Epidermal melanocyte (primary cell): Measurements from ENCODE around the gene SYF2.
A peak's percentile ranks its signal among the peaks of the same experiment; 100 is the strongest.
"Not testable (repeated sequence)": the region's sequence is repeated elsewhere in the genome, so short reads cannot be mapped to it uniquely, and the experiment has no call there.

Experiments
- DNase-seq: peaks from one replicate; pipeline ENCODE4 v3.0.0; 2011; ENCODE audit warnings: low spot score; ENCODE audit not compliant: insufficient read length

SYF2 gene

GRCh38 chr1:25232027-25232865, at the start of gene SYF2:
TSS of gene SYF2 (minus strand) at chr1:25232502. CDS start at chr1:25232467, 35 bp downstream.
- DNase-seq: peak; percentile 87

DNA sequence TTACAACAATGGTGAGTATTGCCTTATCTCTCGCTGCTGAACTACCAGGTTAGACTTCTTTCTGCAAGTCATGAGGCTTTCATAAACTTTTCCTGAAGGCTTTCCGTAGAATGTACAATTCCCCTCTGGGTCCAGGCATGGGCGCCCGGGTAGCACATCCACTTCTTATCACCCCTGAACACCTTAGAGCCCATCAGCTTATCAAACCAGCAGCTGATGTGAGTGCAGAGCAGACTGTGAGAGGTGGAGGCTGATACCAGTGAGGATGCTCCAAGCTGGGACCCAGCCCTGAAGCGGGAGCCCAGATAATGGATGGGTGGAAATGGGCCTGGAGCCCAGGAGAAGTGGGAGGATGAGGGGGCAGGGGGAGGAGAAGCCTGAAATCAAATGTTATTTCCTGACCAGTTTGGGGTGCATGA, 47.4 kb upstream of the SYF2 start:
- DNase-seq: not testable (repeated sequence)

DNA sequence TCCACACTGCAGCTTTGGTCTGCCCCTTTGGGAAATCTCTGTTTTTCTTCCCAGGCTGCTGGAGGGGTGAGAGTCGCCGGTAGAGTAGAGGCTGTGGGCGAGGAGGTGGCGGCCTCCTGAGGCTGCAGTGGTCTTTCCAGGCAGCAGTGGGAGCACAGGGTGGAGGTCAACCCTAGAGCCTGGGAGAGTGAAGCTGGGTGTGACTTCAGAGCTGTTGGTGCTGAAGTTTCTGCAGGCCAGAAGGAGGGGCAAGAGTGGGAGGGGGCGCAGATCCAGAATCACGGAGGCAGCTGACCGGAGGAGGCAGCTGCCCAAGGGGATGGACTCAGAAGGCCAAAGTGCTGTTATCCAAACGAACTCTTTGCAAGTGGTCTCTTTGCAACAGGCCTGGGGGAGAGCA, 46.5 kb upstream of the SYF2 start:
- not testable (repeated sequence) for DNase-seq

DNA sequence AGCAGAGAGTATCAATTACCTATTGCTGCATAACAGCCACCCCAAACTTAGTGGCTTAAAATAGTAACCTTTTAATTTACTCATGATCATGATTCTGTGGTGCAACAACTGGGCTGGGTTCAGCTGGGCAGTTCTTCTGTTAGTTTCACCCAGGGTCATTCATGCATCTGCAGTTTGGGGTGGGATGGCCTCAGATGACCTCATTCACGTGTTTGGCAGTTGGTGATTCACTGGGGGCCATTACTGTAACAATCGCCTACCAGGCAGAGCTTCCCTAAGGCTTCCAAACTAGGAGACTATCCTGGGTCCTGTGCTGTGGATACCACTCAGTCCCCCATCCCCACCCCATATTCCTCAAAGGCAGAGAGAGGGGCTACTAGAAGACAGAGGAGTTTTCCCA, 46.1 kb upstream of the SYF2 start:
- DNase-seq: not testable (repeated sequence)

DNA sequence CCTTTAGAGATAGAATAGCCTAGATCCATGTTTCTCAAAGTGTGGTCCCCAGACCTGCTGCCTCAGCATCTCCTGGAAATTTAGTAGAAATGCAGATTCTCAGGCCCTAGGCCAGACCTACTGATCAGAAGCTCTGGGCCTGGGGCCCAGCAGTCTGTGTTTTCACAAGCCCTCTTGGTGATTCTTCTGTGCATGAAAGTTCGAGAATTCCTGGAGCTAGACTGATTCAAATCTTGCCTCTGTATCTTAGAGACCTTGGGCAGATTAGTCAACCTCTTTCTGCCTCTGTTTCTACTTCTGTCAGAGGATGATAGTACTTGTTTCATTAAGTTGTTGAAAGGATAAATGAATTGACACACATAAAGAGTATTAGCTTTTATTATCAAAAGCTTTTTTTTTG, 45.0 kb upstream of the SYF2 start:
- not testable (repeated sequence) for DNase-seq

- DNase-seq: not testable (repeated sequence)
Measured at GRCh38 chr1:25275648-25276047, 43.3 kb upstream of the SYF2 start.

DNA sequence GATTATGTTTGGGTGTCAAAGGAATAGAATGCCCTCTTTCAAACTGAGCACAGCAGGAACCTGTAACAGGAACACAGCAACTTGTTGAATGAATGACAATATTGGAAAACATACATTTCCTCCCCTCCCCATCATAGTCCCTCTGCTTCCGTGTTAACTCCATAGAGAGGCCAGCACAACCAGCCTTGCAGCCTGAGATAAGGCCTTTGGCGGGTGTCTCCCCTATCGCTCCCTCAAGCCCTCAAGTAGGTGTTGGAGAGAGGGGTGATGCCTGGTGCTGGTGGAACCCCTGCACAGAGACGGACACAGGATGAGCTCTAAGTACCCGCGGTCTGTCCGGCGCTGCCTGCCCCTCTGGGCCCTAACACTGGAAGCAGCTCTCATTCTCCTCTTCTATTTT, 39.9 kb upstream of the SYF2 start, which contains the start of gene RHD:
TSS of gene RHD (plus strand) at position 272 of the 400 bp plus-strand sequence. CDS start at position 311, 39 bp downstream.
- DNase-seq: not testable (repeated sequence)

DNA sequence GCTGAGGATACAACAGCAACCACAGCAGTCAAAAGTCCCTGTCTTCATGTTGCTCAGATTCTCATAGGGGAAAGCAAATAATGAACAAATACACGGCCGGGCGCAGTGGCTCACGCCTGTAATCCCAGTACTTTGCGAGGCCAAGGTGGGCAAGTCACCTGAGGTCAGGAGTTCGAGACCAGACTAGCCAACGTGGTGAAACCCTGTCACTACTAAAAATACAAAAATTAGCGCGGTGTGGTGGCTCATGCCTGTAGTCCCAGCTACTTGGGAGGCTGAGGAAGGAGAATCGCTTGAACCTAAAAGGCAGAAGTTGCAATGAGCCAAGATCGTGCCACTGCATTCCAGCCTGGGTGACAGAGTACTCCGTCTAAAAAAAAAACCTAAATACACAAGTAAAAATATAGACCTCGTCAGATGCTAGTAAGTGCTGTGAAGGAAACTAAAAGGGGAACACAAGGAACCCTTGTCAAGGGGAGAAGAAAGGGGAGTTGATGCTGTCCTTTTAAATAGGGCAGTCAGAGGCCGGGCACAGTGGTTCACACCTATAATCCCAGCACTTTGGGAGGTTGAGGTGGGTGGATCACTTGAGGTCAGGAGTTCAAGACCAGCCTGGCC, 36.0 kb upstream of the SYF2 start:
- not testable (repeated sequence) for DNase-seq

GRCh38 chr1:25267288-25268142, 35.2 kb upstream of the SYF2 start:
- DNase-seq: not testable (repeated sequence)

DNA sequence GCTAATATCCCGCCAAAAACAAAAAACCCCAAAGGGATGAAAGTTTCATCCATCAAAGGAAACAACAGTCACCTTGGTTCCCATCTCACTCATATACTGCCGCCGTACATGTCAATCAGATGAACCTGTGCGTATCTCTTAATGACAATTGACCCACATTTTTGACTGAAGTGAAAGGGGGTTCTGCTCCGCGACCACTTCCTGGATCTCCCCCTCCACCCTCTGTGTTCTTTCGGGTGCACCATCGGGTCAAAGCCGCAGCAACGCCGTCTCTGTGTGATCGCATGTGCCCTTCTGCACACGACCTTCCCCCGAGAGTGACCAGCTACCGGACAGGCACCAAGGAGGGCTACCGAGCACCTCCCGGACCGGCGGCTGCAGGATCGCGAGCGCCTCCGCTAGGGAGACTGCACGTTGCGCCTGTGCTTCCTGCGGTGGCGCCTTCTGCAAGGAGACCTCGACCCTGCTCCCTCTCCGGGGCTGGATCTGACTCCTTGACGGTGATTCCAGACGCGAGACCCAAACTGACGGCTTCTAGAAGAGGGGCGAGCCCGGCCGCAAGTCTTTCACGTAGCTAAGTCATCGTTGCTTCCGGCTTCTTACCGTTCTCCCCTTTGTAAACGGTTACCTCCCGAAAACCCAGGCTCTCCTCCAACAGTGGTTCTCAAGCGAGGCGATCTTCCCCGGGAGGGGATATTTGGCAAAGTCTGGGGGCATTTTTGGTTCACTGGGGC, 34.4 kb upstream of the SYF2 start:
- DNase-seq: not testable (repeated sequence)

DNA sequence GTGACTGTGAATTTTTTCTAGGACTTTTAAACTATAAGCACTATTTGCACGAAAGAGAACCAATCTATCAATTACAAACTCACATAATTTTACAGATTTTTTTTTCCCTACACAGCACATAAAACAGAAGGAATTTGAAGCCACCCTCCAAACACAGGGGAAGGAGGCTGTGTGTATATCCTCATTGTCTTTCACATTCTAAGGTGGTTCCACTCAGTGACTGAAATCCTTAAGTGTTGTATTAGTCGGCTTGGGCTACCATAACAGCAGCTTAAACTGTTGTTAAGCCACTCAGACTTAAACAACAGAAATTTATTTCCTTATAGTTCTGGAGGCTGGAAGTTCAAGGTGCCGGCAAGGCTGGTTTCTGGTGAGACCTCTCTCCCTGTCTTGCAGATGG, 28.0 kb upstream of the SYF2 start:
- not testable (repeated sequence) for DNase-seq

- DNase-seq: not testable (repeated sequence)
Measured at GRCh38 chr1:25259813-25260212, 27.5 kb upstream of the SYF2 start.

DNA sequence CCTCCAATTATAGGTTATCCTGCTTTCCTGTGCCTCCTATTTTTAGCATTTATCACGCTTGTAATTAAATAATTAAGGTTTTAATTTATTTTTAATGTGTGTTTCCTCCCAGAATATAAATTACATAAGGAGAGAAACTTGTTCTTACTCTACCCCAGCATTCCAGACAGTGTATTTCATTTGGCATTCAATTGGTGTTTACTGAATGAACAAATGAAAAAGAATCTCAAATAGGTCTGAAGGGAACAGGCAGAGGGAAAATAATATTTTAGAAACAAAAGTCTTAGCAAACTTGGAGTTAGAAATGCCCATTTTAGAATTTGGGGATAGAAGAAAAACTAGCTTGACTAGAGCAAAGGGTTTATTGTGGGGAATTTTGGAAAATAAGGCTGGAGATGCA, 24.9 kb upstream of the SYF2 start:
- no peak for DNase-seq

DNA sequence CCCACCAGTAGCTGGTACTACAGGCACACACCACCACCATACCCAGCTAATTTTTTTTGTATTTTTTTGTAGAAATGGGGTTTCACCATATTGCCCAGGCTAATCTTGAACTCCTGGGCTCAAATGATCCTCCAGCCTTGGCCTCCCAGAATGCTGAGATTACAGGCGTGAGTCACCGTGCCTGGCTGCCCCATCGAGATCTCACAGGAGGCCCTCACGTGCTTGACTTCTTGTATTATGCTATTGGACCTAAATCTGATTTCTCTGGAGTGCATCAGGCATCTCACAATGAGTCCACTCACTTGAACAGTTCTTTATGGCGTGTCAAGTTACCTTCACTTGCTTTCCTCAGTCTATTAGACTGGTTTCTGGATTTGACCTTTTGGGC, 24.3 kb upstream of the SYF2 start:
- DNase-seq: no peak

DNA sequence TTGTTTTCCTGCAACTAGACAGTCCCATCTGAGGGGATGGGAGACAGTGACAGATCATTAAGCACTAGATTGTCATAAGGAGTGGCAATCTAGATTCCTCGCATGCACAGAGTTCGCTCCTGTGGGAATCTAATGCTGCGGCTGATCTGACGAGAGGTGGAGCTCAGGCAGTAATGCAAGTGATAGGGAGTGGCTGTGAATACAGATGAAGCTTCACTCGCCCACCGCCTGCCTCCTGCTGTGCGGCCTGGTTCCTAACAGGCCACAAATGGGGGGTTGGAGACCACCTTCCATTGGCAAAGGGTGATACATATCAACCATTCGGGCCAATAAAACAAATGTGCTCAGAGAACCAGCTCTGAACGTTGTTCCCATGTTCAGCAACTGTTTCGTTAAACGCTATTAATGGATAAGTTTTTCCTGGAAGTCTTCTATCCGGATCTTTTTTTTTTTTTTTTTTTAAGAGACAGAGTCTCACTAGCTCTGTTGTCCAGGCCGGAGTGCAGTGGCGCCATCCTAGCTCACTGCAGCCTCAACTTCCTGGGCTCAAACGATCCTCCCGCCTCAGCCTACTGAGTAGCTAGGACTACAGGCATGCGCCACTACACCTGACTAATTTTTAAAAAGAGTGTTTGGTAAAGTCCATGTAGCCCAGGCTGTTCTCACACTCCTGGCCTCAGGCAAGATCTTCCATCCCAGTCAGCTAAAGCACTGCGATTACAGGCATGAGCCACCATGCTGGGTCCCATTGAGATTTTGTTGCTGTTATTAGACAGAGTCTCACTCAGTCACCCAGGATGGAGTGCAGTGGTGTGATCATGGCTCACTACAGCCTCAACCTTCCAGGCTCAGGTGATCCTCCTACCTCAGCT, 23.6 kb upstream of the SYF2 start:
- no peak for DNase-seq

GRCh38 chr1:25253911-25254310, 21.6 kb upstream of the SYF2 start:
- no peak for DNase-seq

GRCh38 chr1:25247829-25248754, 15.8 kb upstream of the SYF2 start:
- DNase-seq: no peak

DNA sequence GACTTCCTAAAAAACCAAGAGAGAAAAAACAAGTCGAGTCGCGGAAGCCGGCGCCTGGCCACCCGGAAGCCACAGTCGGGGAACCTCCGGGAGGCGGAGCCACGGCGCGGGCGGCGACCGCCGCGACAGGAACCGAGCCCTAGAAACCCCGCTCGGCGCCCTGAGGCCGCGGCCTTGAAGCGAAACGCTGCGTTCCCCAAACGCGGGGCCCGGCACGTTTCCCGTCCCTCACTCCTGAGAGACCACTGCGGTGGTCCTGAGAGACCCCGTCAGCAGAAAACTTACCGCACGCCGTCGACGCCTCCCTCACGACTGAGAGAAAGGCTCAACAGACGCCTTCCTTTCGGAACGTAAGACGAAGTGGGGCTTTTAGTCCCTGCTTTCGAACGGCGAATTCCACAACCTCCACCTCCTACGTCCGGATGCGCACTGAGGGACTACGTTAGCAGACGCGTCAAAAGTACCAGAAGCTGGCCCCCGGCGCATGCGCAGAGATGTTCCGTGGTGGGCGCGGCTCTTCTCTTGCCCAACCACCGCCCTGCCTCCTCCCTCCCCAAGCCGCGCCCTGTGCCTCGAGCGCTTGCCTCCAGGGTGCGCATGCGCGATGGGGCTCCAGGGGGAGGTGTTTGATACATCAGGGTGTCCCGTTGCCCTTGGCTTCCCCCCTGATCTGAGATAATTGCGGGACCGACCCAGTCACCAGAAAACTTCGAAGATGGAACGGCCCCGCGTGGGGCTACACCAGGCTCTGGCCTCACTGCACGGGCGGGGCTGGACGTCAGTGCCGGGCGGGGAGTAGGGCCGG, 14.9 kb upstream of the SYF2 start, which contains the start of gene RSRP1:
TSS of gene RSRP1 (minus strand) at position 431 of the 805 bp plus-strand sequence. CDS start 491 bp downstream, outside the sequence.
- peak; percentile 97 for DNase-seq
